HL-60 (cell line): ENCODE results near the gene TSEN34.

ENCODE experiments used
- DNase-seq, 2 experiments: peaks; one replicate each; pipeline ENCODE4 v3.0.0-alpha.2; 2010 to 2020; ENCODE audit warnings: low read depth in 1 of 2, low spot score in 1 of 2
- H3K27ac ChIP-seq: fragments of 250-450 bp; sonication (Bioruptor Pico); replicated peaks from 2 replicates; pipeline ENCODE4 v1.5.1; 2020; ENCODE audit warnings: mild to moderate bottlenecking, moderate library complexity
- H3K27me3 ChIP-seq: fragments of 250-450 bp; sonication (Bioruptor Pico); 2 replicates; pipeline ENCODE4 v1.5.1; 2021; ENCODE audit warnings: mild to moderate bottlenecking, moderate library complexity; ENCODE audit not compliant: insufficient read depth, poor library complexity, severe bottlenecking
- H3K4me3 ChIP-seq: replicated peaks from 2 replicates; pipeline ENCODE4 v1.5.1; 2011; ENCODE audit warnings: mild to moderate bottlenecking, control low read depth, low read length; ENCODE audit not compliant: insufficient read depth
- GABPA ChIP-seq: IDR thresholded peaks from 2 replicates; pipeline ENCODE4 v1.6.1; 2012; ENCODE audit warnings: low read depth
- POLR2AphosphoS5 ChIP-seq: IDR thresholded peaks from 2 replicates; pipeline ENCODE4 v1.6.1; 2012; ENCODE audit warnings: low read depth
- SPI1 ChIP-seq: IDR thresholded peaks from 2 replicates; pipeline ENCODE4 v1.6.1; 2012; ENCODE audit warnings: low read depth, mild to moderate bottlenecking, borderline replicate concordance
- TF ChIP-seq, protein P1 (sequence below): IDR thresholded peaks from one replicate; pipeline ENCODE4 v1.5.1; 2011; ENCODE audit warnings: low read length, control low read depth, inconsistent platforms; ENCODE audit not compliant: insufficient read depth
- TF ChIP-seq, protein P2 (sequence below): IDR thresholded peaks from 2 replicates; pipeline ENCODE4 v1.6.1; 2012; ENCODE audit warnings: low read depth; ENCODE audit not compliant: insufficient replicate concordance

Gene TSEN34

DNA sequence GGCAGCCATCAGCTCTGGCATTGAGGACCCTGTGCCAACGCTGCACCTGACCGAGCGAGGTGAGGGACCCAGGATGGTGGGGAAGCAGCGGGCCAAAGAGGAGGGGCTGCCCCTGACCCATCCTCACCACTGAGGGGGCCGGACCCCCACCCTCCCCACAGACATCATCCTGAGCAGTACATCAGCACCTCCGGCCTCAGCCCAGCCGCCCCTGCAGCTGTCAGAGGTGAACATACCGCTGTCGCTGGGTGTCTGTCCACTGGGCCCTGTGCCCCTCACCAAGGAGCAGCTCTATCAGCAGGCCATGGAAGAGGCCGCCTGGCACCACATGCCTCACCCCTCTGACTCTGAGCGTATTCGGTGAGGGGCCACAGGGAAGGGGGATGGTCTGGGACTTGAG is 38.8 kb upstream of the TSEN34 start:
- H3K4me3 ChIP-seq = no peak overlapping the region
- no peaks in the 10 kb centered on the region for H3K27me3 ChIP-seq
- TF ChIP-seq, protein P1, sequence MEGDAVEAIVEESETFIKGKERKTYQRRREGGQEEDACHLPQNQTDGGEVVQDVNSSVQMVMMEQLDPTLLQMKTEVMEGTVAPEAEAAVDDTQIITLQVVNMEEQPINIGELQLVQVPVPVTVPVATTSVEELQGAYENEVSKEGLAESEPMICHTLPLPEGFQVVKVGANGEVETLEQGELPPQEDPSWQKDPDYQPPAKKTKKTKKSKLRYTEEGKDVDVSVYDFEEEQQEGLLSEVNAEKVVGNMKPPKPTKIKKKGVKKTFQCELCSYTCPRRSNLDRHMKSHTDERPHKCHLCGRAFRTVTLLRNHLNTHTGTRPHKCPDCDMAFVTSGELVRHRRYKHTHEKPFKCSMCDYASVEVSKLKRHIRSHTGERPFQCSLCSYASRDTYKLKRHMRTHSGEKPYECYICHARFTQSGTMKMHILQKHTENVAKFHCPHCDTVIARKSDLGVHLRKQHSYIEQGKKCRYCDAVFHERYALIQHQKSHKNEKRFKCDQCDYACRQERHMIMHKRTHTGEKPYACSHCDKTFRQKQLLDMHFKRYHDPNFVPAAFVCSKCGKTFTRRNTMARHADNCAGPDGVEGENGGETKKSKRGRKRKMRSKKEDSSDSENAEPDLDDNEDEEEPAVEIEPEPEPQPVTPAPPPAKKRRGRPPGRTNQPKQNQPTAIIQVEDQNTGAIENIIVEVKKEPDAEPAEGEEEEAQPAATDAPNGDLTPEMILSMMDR = no peak
- TF ChIP-seq POLR2AphosphoS5 (no peak), GABPA (no peak), SPI1 (no peak)
- TF ChIP-seq, protein P2, sequence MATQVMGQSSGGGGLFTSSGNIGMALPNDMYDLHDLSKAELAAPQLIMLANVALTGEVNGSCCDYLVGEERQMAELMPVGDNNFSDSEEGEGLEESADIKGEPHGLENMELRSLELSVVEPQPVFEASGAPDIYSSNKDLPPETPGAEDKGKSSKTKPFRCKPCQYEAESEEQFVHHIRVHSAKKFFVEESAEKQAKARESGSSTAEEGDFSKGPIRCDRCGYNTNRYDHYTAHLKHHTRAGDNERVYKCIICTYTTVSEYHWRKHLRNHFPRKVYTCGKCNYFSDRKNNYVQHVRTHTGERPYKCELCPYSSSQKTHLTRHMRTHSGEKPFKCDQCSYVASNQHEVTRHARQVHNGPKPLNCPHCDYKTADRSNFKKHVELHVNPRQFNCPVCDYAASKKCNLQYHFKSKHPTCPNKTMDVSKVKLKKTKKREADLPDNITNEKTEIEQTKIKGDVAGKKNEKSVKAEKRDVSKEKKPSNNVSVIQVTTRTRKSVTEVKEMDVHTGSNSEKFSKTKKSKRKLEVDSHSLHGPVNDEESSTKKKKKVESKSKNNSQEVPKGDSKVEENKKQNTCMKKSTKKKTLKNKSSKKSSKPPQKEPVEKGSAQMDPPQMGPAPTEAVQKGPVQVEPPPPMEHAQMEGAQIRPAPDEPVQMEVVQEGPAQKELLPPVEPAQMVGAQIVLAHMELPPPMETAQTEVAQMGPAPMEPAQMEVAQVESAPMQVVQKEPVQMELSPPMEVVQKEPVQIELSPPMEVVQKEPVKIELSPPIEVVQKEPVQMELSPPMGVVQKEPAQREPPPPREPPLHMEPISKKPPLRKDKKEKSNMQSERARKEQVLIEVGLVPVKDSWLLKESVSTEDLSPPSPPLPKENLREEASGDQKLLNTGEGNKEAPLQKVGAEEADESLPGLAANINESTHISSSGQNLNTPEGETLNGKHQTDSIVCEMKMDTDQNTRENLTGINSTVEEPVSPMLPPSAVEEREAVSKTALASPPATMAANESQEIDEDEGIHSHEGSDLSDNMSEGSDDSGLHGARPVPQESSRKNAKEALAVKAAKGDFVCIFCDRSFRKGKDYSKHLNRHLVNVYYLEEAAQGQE = no peak
- H3K27ac ChIP-seq = no peak overlapping the region
- no peak for DNase-seq

DNA sequence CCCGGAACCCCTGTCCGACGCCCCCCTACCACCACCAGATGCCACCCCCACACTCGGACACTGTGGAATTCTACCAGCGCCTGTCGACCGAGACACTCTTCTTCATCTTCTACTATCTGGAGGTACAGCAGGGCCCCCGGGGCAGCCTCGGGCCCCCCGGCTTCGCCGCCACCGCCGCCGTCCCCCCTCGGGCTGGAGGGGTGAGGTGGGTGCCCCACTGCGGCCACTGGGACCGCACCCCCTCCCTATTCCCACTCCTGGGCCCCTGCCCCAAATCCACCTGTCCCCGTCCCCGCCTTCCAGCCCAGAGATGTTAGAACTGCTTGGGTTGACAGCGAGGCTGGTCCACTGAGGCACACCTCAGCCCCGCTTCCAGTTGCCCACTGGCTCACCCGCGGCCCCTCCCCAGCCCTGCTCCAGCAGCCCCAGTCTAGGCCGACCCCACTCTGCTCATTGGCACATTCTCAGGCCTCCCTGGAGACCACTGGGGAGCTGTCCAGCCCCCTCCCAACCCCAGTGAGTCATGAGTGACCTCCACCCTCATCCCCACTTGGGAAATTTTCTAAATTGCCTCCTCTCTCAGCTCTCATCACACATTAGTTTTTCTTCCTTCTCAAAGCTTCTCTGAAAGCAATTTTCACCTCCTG is 38.1 kb upstream of the TSEN34 start:
- peak; percentile 15; the same call in 1 of the 2 replicates for TF ChIP-seq POLR2AphosphoS5
- TF ChIP-seq GABPA = no peak
- H3K27me3 ChIP-seq = no peaks in the 10 kb centered on the region
- no peak for DNase-seq
- no peak overlapping the region for H3K27ac ChIP-seq
- no peak overlapping the region for H3K4me3 ChIP-seq

DNA sequence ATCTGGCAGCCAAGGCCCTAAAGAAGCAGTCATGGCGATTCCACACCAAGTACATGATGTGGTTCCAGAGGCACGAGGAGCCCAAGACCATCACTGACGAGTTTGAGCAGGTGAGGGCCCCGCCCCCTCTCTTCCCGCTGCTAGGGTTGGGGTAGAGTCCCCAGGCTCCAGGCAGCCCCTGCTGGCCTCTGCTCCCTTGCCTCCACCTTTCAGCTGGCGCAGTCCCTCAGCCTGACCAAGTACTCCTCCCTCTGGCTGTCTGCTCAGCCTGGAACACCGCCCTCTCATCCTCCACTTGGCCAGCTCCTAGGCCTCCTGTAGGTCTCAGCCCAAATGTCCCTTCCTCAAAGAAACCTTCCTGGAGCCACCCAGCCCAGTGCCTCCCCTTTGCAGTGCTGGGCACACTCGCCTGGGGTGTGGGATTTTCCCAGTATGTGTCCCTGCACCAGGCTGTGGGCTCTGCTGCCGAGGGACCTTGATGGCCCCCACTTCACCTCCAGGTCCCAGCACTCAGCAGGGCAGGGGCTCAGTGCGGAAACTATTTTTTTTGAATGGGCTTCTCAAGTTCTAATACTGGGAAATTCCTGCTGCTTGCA is 37.3 kb upstream of the TSEN34 start:
- no peak overlapping the region for H3K4me3 ChIP-seq
- TF ChIP-seq, protein P1 = no peak
- TF ChIP-seq, protein P2 = no peak
- TF ChIP-seq SPI1 (no peak), POLR2AphosphoS5 (no peak), GABPA (no peak)
- H3K27me3 ChIP-seq = no peaks in the 10 kb centered on the region
- no peak overlapping the region for H3K27ac ChIP-seq
- no peak for DNase-seq

DNA sequence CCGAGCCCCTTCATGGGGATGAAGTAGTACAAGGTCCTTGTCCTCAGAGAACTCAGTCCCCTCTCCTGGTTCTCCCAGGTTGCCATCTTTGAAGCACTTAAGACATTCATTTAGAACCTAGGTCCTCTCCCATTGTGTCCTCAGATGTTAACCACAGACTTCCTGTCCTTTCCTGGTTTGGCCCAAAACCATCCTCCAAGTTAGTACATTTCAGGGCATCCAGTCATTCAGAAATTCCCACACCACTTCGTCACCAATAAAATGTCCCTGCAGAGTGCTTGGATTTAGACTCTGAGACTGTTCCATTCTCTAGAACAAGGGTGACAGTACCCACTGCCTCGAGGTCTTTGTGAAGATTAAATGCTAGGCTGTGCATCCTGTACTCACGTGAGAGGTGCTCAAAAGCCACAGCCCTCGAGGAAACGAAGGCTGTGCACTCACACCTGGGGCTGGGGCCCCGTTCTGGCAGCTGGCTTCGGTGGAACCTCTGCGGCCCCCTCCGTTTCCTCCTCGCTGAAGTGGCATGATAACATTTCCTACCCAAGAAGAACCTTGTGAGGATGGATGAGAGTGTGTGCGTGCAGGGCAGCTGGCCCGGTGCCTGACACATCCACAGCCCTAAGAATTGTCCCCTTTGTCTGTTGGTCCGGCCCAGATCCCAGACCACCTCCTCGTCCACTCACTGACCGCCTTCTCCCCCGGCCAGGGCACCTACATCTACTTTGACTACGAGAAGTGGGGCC is 36.3 kb upstream of the TSEN34 start:
- Histone ChIP-seq H3K27ac (no peak overlapping the region), H3K4me3 (no peak overlapping the region), H3K27me3 (no peaks in the 10 kb centered on the region)
- TF ChIP-seq, protein P2 = no peak
- no peak for TF ChIP-seq GABPA
- TF ChIP-seq POLR2AphosphoS5 = peak; percentile 20; the same call in 1 of the 2 replicates
- TF ChIP-seq SPI1 = no peak
- TF ChIP-seq, protein P1 = no peak
- DNase-seq = no peak
